ENCODE results near the gene SGCB. TPM values are rescaled to one million over a fixed set of nuclear protein-coding genes. Genes with fewer than 3 reads are reported as not detected.

Gene SGCB

GRCh38 chr4:51998837-51999236, 39.3 kb downstream of the SGCB start:
- Histone ChIP-seq H3K36me3 (ENCODE audit: control insufficient read depth, insufficient read depth, low read length) (no peaks in the 10 kb centered on the region), H3K4me2 (ENCODE audit: low read length) (no peak overlapping the region), H3K79me2 (ENCODE audit: control insufficient read depth, insufficient read depth, low read length) (no peaks in the 10 kb centered on the region), H2BK120ac (ENCODE audit: low read depth, low read length) (no peak overlapping the region), H3K56ac (ENCODE audit: low read length) (no peak overlapping the region), H3K27me3 (ENCODE audit: insufficient read depth, low read length, poor library complexity) (no peaks in the 10 kb centered on the region), H3K18ac (ENCODE audit: low read length) (no peak overlapping the region), H4K5ac (ENCODE audit: low read length) (no peak overlapping the region), H3K23ac (ENCODE audit: low read length) (no peak overlapping the region), H3K79me1 (ENCODE audit: low read length) (no peaks in the 10 kb centered on the region), H3K4me3 (ENCODE audit: low read length) (no peak overlapping the region), H3K4ac (ENCODE audit: low read depth, low read length) (no peak overlapping the region), H3K4me1 (ENCODE audit: control insufficient read depth, low read depth, low read length) (no peaks in the 10 kb centered on the region), H2BK15ac (replicated peaks; ENCODE audit: low read depth) (no peak overlapping the region), H2AK5ac (ENCODE audit: low read length) (no peak overlapping the region), H3K9ac (ENCODE audit: low read length) (no peak overlapping the region), H3K27ac (ENCODE audit: low read depth, low read length) (no peak overlapping the region), H4K8ac (ENCODE audit: low read depth, low read length) (no peak overlapping the region), H2BK5ac (ENCODE audit: low read length) (no peak overlapping the region)
- no peak for DNase-seq

- Histone ChIP-seq H3K9ac (ENCODE audit: low read length) (no peak overlapping the region), H3K79me1 (ENCODE audit: low read length) (no peaks in the 10 kb centered on the region), H3K27ac (ENCODE audit: low read depth, low read length) (no peak overlapping the region), H3K4me3 (ENCODE audit: low read length) (no peak overlapping the region), H3K56ac (ENCODE audit: low read length) (no peak overlapping the region), H3K79me2 (ENCODE audit: control insufficient read depth, insufficient read depth, low read length) (no peaks in the 10 kb centered on the region), H2BK5ac (ENCODE audit: low read length) (no peak overlapping the region), H3K36me3 (ENCODE audit: control insufficient read depth, insufficient read depth, low read length) (no peaks in the 10 kb centered on the region), H3K4me1 (ENCODE audit: control insufficient read depth, low read depth, low read length) (no peaks in the 10 kb centered on the region), H2AK5ac (ENCODE audit: low read length) (no peak overlapping the region), H3K18ac (ENCODE audit: low read length) (no peak overlapping the region), H3K23ac (ENCODE audit: low read length) (no peak overlapping the region), H3K27me3 (ENCODE audit: insufficient read depth, low read length, poor library complexity) (no peaks in the 10 kb centered on the region), H4K5ac (ENCODE audit: low read length) (no peak overlapping the region), H2BK15ac (replicated peaks; ENCODE audit: low read depth) (no peak overlapping the region), H4K8ac (ENCODE audit: low read depth, low read length) (no peak overlapping the region), H3K4ac (ENCODE audit: low read depth, low read length) (no peak overlapping the region), H3K4me2 (ENCODE audit: low read length) (no peak overlapping the region), H2BK120ac (ENCODE audit: low read depth, low read length) (no peak overlapping the region)
- no peak for DNase-seq
These were observed 40.5 kb downstream of the SGCB start for GRCh38 chr4:51997647-51998046.

GRCh38 chr4:51995647-51996220, 42.4 kb downstream of the SGCB start:
- Histone ChIP-seq H3K27me3 (ENCODE audit: insufficient read depth, low read length, poor library complexity) (no peaks in the 10 kb centered on the region), H3K9ac (ENCODE audit: low read length) (no peak overlapping the region), H2BK120ac (ENCODE audit: low read depth, low read length) (no peak overlapping the region), H3K79me1 (ENCODE audit: low read length) (no peaks in the 10 kb centered on the region), H3K4me1 (ENCODE audit: control insufficient read depth, low read depth, low read length) (no peaks in the 10 kb centered on the region), H3K4ac (ENCODE audit: low read depth, low read length) (no peak overlapping the region), H2BK5ac (ENCODE audit: low read length) (no peak overlapping the region), H4K5ac (ENCODE audit: low read length) (no peak overlapping the region), H3K23ac (ENCODE audit: low read length) (no peak overlapping the region), H2BK15ac (replicated peaks; ENCODE audit: low read depth) (no peak overlapping the region), H3K36me3 (ENCODE audit: control insufficient read depth, insufficient read depth, low read length) (no peaks in the 10 kb centered on the region), H3K4me3 (ENCODE audit: low read length) (no peak overlapping the region), H4K8ac (ENCODE audit: low read depth, low read length) (no peak overlapping the region), H3K79me2 (ENCODE audit: control insufficient read depth, insufficient read depth, low read length) (no peaks in the 10 kb centered on the region), H3K4me2 (ENCODE audit: low read length) (no peak overlapping the region), H3K56ac (ENCODE audit: low read length) (no peak overlapping the region), H3K18ac (ENCODE audit: low read length) (no peak overlapping the region), H2AK5ac (ENCODE audit: low read length) (no peak overlapping the region), H3K27ac (ENCODE audit: low read depth, low read length) (no peak overlapping the region)
- no CpG with 5 or more reads among the region's 20 CpGs for whole genome bisulfite sequencing (ENCODE audit: extremely low coverage, insufficient coverage, low lambda C conversion rate)
- DNase-seq, result peak; percentile 10

Small RNAs within 50 kb of the gene (small RNA-seq; reads per million reads assigned to genes)
- gene AC104784.1 (ENCODE audit: insufficient read depth), result not detected
